ENCODE data around the gene TMC4.
"Not testable (repeated sequence)": the region's sequence is repeated elsewhere in the genome, so short reads cannot be mapped to it uniquely, and the experiment has no call there.

TMC4 gene

GRCh38 chr19:54179921-54180461 lies 7.0 kb upstream of the TMC4 start:
- peak; percentile 29 to 33 for DNase-seq

- DNase-seq, result no peak
Measured at GRCh38 chr19:54179262-54179852, 6.4 kb upstream of the TMC4 start.

GRCh38 chr19:54178581-54179261 lies 5.8 kb upstream of the TMC4 start:
- no peak for DNase-seq

- no peak for DNase-seq
Measured at GRCh38 chr19:54173951-54174834, 1.2 kb upstream of the TMC4 start.

- no peak for DNase-seq
Measured at GRCh38 chr19:54173359-54173699, 369 bp upstream of the TMC4 start.

- not testable (repeated sequence) for DNase-seq
Measured at GRCh38 chr19:54171736-54172431, 1.1 kb downstream of the TMC4 start.

GRCh38 chr19:54169149-54169740 lies 3.7 kb downstream of the TMC4 start:
- no peak for DNase-seq

GRCh38 chr19:54168174-54168917 lies 4.6 kb downstream of the TMC4 start:
- peak; percentile 92 to 93 for DNase-seq

- DNase-seq, result no peak
Measured at GRCh38 chr19:54165222-54165621, 7.7 kb downstream of the TMC4 start.

- peak; percentile 45 to 53 for DNase-seq
Measured at GRCh38 chr19:54164369-54165068, 8.4 kb downstream of the TMC4 start.

- no peak for DNase-seq
Measured at GRCh38 chr19:54162884-54163283, 10.1 kb downstream of the TMC4 start.

GRCh38 chr19:54162241-54162805 lies 10.6 kb downstream of the TMC4 start:
- DNase-seq, result peak; percentile 86 to 92

GRCh38 chr19:54160854-54161253 lies 12.1 kb downstream of the TMC4 start:
- no peak for DNase-seq

GRCh38 chr19:54160182-54160811 lies 12.7 kb downstream of the TMC4 start:
- DNase-seq, result peak in 1 of 2 donors; percentile 3

GRCh38 chr19:54159352-54160181 lies 13.4 kb downstream of the TMC4 start, which contains the start of gene LENG1:
LENG1 (minus strand) TSS chr19:54159721; CDS start chr19:54159695, 26 bp downstream.
- peak; percentile 100 for DNase-seq

GRCh38 chr19:54158812-54159351 lies 14.1 kb downstream of the TMC4 start:
- peak; percentile 38 to 48 for DNase-seq

- DNase-seq, result no peak
Measured at GRCh38 chr19:54156953-54157352, 16.0 kb downstream of the TMC4 start.

- no peak for DNase-seq
Measured at GRCh38 chr19:54156490-54156889, 16.5 kb downstream of the TMC4 start.

- no peak for DNase-seq
Measured at GRCh38 chr19:54155694-54156093, 17.3 kb downstream of the TMC4 start.
